Endothelial cell of umbilical vein (primary cell): ENCODE measurements around the gene ING1. TPM values are rescaled to one million over a fixed set of nuclear protein-coding genes. Genes with fewer than 3 reads are reported as not detected.

Experiments used
- BruUV-seq: library from RNA; stranded (reverse); fragments of 400-500 nt; replicated peaks from 2 replicates; lab custom pipeline; 2021; lab: Mats Ljungman, UMichigan
- CTCF ChIA-PET: fragments of 300-600, 350-600 bp; sonication (Branson Sonifier 250); formaldehyde crosslinking; loops from one replicate; lab custom pipeline; 2021; ENCODE audit warnings: antibody characterized with exemption, inconsistent platforms; lab: Charles Lee
- POLR2A ChIA-PET: fragments of 300-600, 350-600 bp; sonication (Branson Sonifier 250); formaldehyde crosslinking; loops from one replicate; lab custom pipeline; 2021; ENCODE audit warnings: antibody characterized with exemption, inconsistent platforms; lab: Charles Lee
- DNase-seq: peaks from one replicate; pipeline ENCODE4 v3.0.0-alpha.2; 2011; ENCODE audit warnings: low read depth, low spot score
- FAIRE-seq: peaks from 2 replicates; lab custom pipeline; 2011; peaks lifted over from hg19 to GRCh38; lab: Jason Lieb, UNC
- H2AFZ ChIP-seq: 2 replicates; pipeline ENCODE4 v1.6.0; 2012; ENCODE audit warnings: low read depth, low read length, control low read depth, inconsistent platforms
- H3K27ac ChIP-seq: 2 replicates; pipeline ENCODE4 v1.5.1; 2011; ENCODE audit warnings: low read depth, mild to moderate bottlenecking, control low read depth, low read length, moderate library complexity; ENCODE audit not compliant: insufficient read depth
- H3K27me3 ChIP-seq, 2 experiments: 2 replicates each; pipeline versions ENCODE4 v1.6.0 to v1.6.1; 2011; ENCODE audit warnings: low read length in 2 of 2, mixed read lengths in 1 of 2; ENCODE audit not compliant: control insufficient read depth in 2 of 2, insufficient read depth in 2 of 2
- H3K36me3 ChIP-seq, 2 experiments: 2 replicates in 1 of 2; 3 replicates in 1 of 2; pipeline ENCODE4 v1.5.1; 2011; ENCODE audit warnings: low read length in 2 of 2, mild to moderate bottlenecking in 1 of 2, moderate library complexity in 1 of 2; ENCODE audit not compliant: control insufficient read depth in 2 of 2, insufficient read depth in 2 of 2; ENCODE audit errors: extremely low read depth in 1 of 2
- H3K4me1 ChIP-seq: 3 replicates; pipeline ENCODE4 v1.5.1; 2011; ENCODE audit warnings: mild to moderate bottlenecking, low read length; ENCODE audit not compliant: control insufficient read depth, insufficient read depth; ENCODE audit errors: extremely low read depth
- H3K4me2 ChIP-seq: 2 replicates; pipeline ENCODE4 v1.6.1; 2011; ENCODE audit warnings: low read length, control low read depth, mixed read lengths; ENCODE audit not compliant: insufficient read depth
- H3K4me3 ChIP-seq, 3 experiments: fragments of 200-600 bp in 1 of 3; sonication (generic), shearing (Covaris generic) in 1 of 3; replicated peaks in 1 of 3; 2 replicates each; pipeline ENCODE4 v1.5.1; 2011 to 2016; ENCODE audit warnings: control low read depth in 3 of 3, low read length in 3 of 3, mild to moderate bottlenecking in 2 of 3, inconsistent platforms in 1 of 3, low read depth in 1 of 3, moderate library complexity in 1 of 3; ENCODE audit not compliant: insufficient read depth in 1 of 3
- H3K79me2 ChIP-seq: 2 replicates; pipeline ENCODE4 v1.6.0; 2012; ENCODE audit warnings: low read length, inconsistent platforms; ENCODE audit not compliant: control insufficient read depth, insufficient read depth
- H3K9ac ChIP-seq: replicated peaks from 2 replicates; pipeline ENCODE3; 2011; ENCODE audit warnings: low read length, control low read depth; ENCODE audit not compliant: insufficient read depth; ENCODE audit errors: extremely low read depth
- H3K9me1 ChIP-seq: replicated peaks from 3 replicates; pipeline ENCODE4 v1.6.0; 2011; ENCODE audit warnings: mild to moderate bottlenecking, low read length; ENCODE audit not compliant: control insufficient read depth, insufficient read depth; ENCODE audit errors: extremely low read depth
- H3K9me3 ChIP-seq: replicated peaks from 2 replicates; pipeline ENCODE4 v1.5.1; 2012; ENCODE audit warnings: low read length, inconsistent platforms; ENCODE audit not compliant: control insufficient read depth, insufficient read depth
- H4K20me1 ChIP-seq: replicated peaks from 2 replicates; pipeline ENCODE3; 2011; ENCODE audit warnings: mild to moderate bottlenecking, low read length; ENCODE audit not compliant: control insufficient read depth, insufficient read depth; ENCODE audit errors: extremely low read depth
- GATA2 ChIP-seq: IDR thresholded peaks from 2 replicates; pipeline ENCODE4 v1.7.0; 2011; ENCODE audit warnings: low read depth, mild to moderate bottlenecking, moderate library complexity, mixed read lengths, low read length; ENCODE audit not compliant: insufficient read length, insufficient read depth
- POLR2A ChIP-seq: IDR thresholded peaks from 2 replicates; pipeline ENCODE4 v1.6.1; 2012; ENCODE audit warnings: low read depth, mild to moderate bottlenecking, control low read depth, low read length
- POLR2AphosphoS5 ChIP-seq: IDR thresholded peaks from 2 replicates; pipeline ENCODE4 v1.6.1; 2012; ENCODE audit warnings: low read depth, mild to moderate bottlenecking, control low read depth, low read length, moderate library complexity; ENCODE audit not compliant: insufficient read depth
- dilution Hi-C: fragments of 300-500 bp; cut with MboI; formaldehyde crosslinking; loops from one replicate; pipeline ENCODE4 v1.15.0; 2019; ENCODE audit warnings: low sequenced_read_pairs; ENCODE audit not compliant: extremely low pct_ligation_motif_present
- intact Hi-C: fragments of 100-400 bp; cut with micrococcal nuclease; formaldehyde crosslinking; loops from one replicate; pipeline ENCODE4 v1.10.0; 2022
- polyA plus RNA-seq, 4 experiments: library from polyadenylated mRNA; depleted of rRNA in 3 of 4; stranded (reverse) in 3 of 4; unstranded in 1 of 4; fragments of >200 nt; gene quantifications; 2 replicates each; pipeline versions ENCODE4 v1.2.1 to v1.2.3, GENCODE V29; 2011 to 2012; ENCODE audit warnings: missing spikeins in 1 of 4
- total RNA-seq: library from RNA; stranded (reverse); gene quantifications from 2 replicates; pipeline ENCODE4 v1.2.3, GENCODE V29; 2021

Gene ING1
- total and polyA plus RNA-seq, 2 donors (not counting 3 experiments of a cell fraction or from before 2014, with no cell fraction given): 10.4 to 10.9 TPM

DNA sequence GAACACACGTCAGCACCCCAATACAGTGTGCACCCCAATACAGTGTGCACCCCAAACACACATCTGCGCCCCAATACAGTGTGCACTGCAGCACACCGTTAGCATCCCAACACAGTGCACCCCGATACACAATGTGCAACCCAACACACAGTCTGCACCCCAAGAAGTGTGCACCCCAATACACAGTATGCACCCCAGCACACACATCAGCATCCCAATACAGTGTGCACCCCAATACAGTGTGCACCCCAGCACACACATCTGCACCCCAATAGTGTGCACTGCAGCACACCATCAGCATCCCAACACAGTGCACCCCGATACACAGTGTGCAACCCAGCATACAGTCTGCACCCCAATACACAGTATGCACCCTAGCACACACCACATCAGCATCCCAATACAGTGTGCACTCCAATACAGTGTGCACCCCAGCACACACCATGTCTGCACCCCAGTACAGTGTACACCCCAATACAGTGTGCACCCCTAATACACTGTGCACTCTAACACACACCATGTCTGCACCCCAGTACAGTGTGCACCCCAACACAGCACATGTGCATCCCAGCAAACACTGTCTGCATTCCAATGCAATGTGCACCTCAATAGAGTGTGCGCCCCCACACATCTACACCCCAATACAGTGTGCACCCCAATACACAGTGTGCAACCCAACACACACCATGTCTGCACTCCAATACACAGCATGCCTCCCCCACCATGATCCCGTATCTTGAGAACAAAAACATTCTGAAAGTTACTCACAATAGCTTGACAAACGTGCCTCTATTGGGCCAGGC is 6.7 kb upstream of the ING1 start:
- Histone ChIP-seq H2AFZ (peak overlapping the region; percentile 16), H4K20me1 (no peaks in the 10 kb centered on the region), H3K9ac (no peak overlapping the region), H3K27ac (no peak overlapping the region), H3K4me2 (peak overlapping the region; percentile 4), H3K9me1 (no peaks in the 10 kb centered on the region), H3K79me2 (peaks cover 19% of the 10 kb centered on the region), H3K4me1 (peaks cover 17% of the 10 kb centered on the region), H3K36me3 (no peaks in the 10 kb centered on the region), H3K9me3 (no peaks in the 10 kb centered on the region), H3K27me3 (no peaks in the 10 kb centered on the region), H3K4me3 (peak overlapping the region in 2 of 3 experiments; percentile 1 to 88)
- CTCF ChIA-PET: interaction anchor here (0.7 kb wide), 1 partner anchor 8 kb away, joined by 3 read pairs; no protein-coding TSS in a partner anchor
- TF ChIP-seq POLR2AphosphoS5: no peak
- BruUV-seq: no TSS peak
- dilution Hi-C loops (no loop called here), intact Hi-C loops (loop anchor here (1.0 to 2.0 kb wide), 2 partner anchors 9 to 496 kb away; no protein-coding TSS in a partner anchor)
- no peak for FAIRE-seq
- DNase-seq: no peak
- POLR2A ChIA-PET: interaction anchor here (2.6 kb wide), 1 partner anchor 8 kb away, joined by 30 read pairs; no protein-coding TSS in a partner anchor

DNA sequence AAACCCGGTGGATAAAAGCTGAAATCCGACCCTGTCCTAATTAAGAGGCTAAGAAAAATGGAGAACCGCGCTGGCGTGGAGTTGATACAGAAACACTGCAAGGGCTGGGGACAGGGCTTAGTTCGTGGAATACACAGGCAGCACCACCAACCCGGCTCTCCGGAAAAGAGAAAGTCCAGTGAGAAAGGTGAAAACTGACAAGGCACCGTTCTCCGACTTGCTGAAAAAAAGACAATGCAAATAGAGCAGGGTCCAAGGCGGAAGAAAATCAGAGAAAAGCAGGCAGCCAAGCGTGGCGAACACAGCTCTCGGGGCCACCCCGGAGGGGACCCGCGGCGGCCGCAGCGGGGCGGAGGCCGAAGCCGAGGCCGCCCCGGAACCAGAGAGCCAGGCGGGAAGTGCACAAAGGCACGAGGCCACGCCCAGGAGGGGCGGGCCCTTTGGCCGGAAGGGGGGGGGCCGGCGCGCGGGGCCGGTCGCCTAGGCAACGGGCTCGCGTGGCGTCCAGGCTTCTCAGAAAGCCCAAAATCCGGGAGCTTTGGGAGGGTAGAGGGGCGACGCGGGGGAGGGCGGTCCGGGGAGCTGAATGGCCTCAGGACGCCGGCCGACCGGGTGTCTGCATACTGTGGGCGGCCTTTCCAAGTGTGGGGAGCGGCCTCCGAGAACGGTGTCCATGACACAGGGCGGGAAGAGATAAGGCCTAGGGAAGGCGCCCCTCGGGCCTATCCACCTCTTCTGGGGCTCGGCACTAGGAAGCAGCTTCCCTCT is 1.2 kb upstream of the ING1 start:
- Histone ChIP-seq H3K9ac (peak overlapping the region; percentile 99), H3K4me3 (peak overlapping the region; percentile 22 to 87 (median 74)), H2AFZ (peak overlapping the region; percentile 35), H3K79me2 (peaks cover 27% of the 10 kb centered on the region), H3K4me1 (peaks cover 14% of the 10 kb centered on the region), H4K20me1 (no peaks in the 10 kb centered on the region), H3K9me1 (no peaks in the 10 kb centered on the region), H3K9me3 (no peaks in the 10 kb centered on the region), H3K27me3 (no peaks in the 10 kb centered on the region), H3K36me3 (no peaks in the 10 kb centered on the region), H3K27ac (peak overlapping the region; percentile 90), H3K4me2 (peak overlapping the region; percentile 77)
- peak; percentile 97 for TF ChIP-seq POLR2A
- peak; percentile 91 for TF ChIP-seq POLR2AphosphoS5
- no peak for TF ChIP-seq GATA2
- peak; percentile 82 for DNase-seq
- ChIA-PET CTCF (interaction anchor here (0.9 to 1.2 kb wide), 2 partner anchors 31 kb away, joined by 3 to 5 read pairs; no protein-coding TSS in a partner anchor), POLR2A (interaction anchor here (0.6 to 1.3 kb wide), 11 partner anchors 9 to 485 kb away, joined by 3 to 5 read pairs (median 4); no protein-coding TSS in a partner anchor)
- dilution Hi-C loops (no loop called here), intact Hi-C loops (loop anchor here (2.0 to 10.0 kb wide), 4 partner anchors 31 to 463 kb away; no protein-coding TSS in a partner anchor)
- no TSS peak for BruUV-seq
- FAIRE-seq: peak; percentile 85
